HEK293T (cell line): ENCODE results near the gene KCNQ1.

Source experiments
- CTCF ChIA-PET: fragments of 350-600 bp; formaldehyde crosslinking; extraction: SDS; loops from one replicate; lab custom pipeline; 2021; ENCODE audit warnings: antibody characterized with exemption, inconsistent platforms; lab: Yijun Ruan, JAX
- POLR2A ChIA-PET: fragments of 350-600 bp; formaldehyde crosslinking; extraction: SDS; loops from one replicate; lab custom pipeline; 2020; ENCODE audit warnings: antibody characterized with exemption, inconsistent platforms; lab: Yijun Ruan, JAX
- DNase-seq: peaks from one replicate; pipeline ENCODE4 v3.0.0; 2012; ENCODE audit warnings: mixed read lengths; ENCODE audit errors: extremely low spot score
- ARNT ChIP-seq: fragments of 450-650 bp; IDR thresholded peaks from 2 replicates; pipeline ENCODE4 v1.6.1; 2017; ENCODE audit warnings: mild to moderate bottlenecking
- BHLHE40 ChIP-seq: fragments of 450-650 bp; IDR thresholded peaks from 2 replicates; pipeline ENCODE4 v1.6.1; 2016; ENCODE audit warnings: mild to moderate bottlenecking, moderate library complexity, borderline replicate concordance
- CTBP1 ChIP-seq: fragments of 450-650 bp; IDR thresholded peaks from 2 replicates; pipeline ENCODE4 v1.6.1; 2016; ENCODE audit warnings: borderline replicate concordance
- ELF4 ChIP-seq: fragments of 450-650 bp; IDR thresholded peaks from 2 replicates; pipeline ENCODE4 v1.6.1; 2017; ENCODE audit warnings: antibody characterized with exemption
- FOXA1 ChIP-seq: fragments of 450-650 bp; IDR thresholded peaks from 2 replicates; pipeline ENCODE4 v1.6.1; 2016; ENCODE audit warnings: mild to moderate bottlenecking
- FOXK2 ChIP-seq: fragments of 450-650 bp; IDR thresholded peaks from 2 replicates; pipeline ENCODE4 v1.6.1; 2016; ENCODE audit warnings: mild to moderate bottlenecking
- FOXM1 ChIP-seq: fragments of 450-650 bp; IDR thresholded peaks from 2 replicates; pipeline ENCODE4 v1.6.1; 2017; ENCODE audit warnings: mild to moderate bottlenecking, borderline replicate concordance
- HDGF ChIP-seq: fragments of 450-650 bp; IDR thresholded peaks from 2 replicates; pipeline ENCODE4 v1.6.1; 2017; ENCODE audit warnings: antibody characterized with exemption, borderline replicate concordance
- L3MBTL2 ChIP-seq: fragments of 450-650 bp; conservative IDR thresholded peaks from 2 replicates; pipeline ENCODE4 v1.6.1; 2016; ENCODE audit warnings: mild to moderate bottlenecking
- LEF1 ChIP-seq: fragments of 450-650 bp; IDR thresholded peaks from 2 replicates; pipeline ENCODE4 v1.6.1; 2017; ENCODE audit warnings: mild to moderate bottlenecking, borderline replicate concordance
- NFRKB ChIP-seq: fragments of 450-650 bp; IDR thresholded peaks from 2 replicates; pipeline ENCODE4 v1.6.1; 2016; ENCODE audit warnings: mild to moderate bottlenecking, moderate library complexity
- PKNOX1 ChIP-seq: fragments of 450-650 bp; IDR thresholded peaks from 2 replicates; pipeline ENCODE4 v1.6.1; 2016
- SP1 ChIP-seq: fragments of 450-650 bp; IDR thresholded peaks from 2 replicates; pipeline ENCODE4 v1.6.1; 2017
- SUZ12 ChIP-seq: fragments of 450-650 bp; IDR thresholded peaks from 2 replicates; pipeline ENCODE4 v1.6.1; 2016; ENCODE audit warnings: mild to moderate bottlenecking
- TARDBP ChIP-seq: fragments of 450-650 bp; IDR thresholded peaks from 2 replicates; pipeline ENCODE4 v1.6.1; 2016
- ZNF384 ChIP-seq: fragments of 450-650 bp; IDR thresholded peaks from 2 replicates; pipeline ENCODE4 v1.6.1; 2016

Gene KCNQ1

GRCh38 chr11:2722955-2723354, 278.1 kb downstream of the KCNQ1 start:
- DNase-seq = no peak
- TF ChIP-seq CTBP1 (no peak), FOXM1 (no peak), ZNF384 (no peak), TARDBP (no peak), SUZ12 (no peak), LEF1 (no peak), HDGF (no peak), PKNOX1 (no peak), L3MBTL2 (no peak), SP1 (no peak)
- CTCF ChIA-PET = no interaction called here
- POLR2A ChIA-PET = interaction anchor here (0.6 kb wide), 1 partner anchor 20 kb away, joined by 3 read pairs; no protein-coding TSS in a partner anchor

- TF ChIP-seq LEF1 (no peak), TARDBP (no peak), PKNOX1 (peak; percentile 53)
- ChIA-PET CTCF (no interaction called here), POLR2A (interaction anchor here (0.8 to 1.2 kb wide), 2 partner anchors 22 to 24 kb away, joined by 3 to 4 read pairs; partner anchors contain the start of gene KCNQ1OT1)
These were observed 279.3 kb downstream of the KCNQ1 start for GRCh38 chr11:2724104-2724503.

DNA sequence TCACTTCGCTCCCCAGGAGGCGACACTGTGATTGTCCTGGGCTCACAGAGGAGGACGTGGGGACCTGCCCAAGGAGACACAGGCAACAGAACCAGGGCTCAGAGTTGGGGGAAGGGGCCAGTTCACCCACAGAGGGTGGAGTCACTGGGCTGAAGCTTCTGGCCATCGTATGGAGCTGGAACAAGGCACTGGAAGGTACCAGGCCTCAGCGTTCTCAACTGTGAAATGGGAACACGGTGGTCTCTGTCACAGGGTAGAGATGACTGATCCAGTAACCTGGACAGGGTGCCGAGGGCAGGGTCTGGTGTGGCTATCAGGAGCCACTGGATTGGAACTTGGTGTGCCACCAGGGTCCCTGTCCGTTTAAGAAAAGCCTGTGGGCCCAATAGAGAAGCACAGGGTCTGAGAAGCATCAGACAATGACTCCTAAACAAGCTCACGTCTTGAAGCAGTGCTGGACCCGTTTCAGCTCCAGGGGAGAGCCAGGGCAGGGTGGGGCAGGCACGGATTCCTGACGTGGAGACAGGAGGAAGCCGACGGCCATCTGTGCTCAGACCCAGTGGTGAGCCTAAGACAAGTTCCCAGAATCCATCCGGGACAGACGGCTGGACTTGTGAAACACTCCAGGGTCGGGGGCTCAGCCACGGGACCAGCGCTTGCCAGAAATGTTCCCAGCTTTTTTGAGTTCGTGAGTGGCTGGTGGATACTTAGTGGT, 280.0 kb downstream of the KCNQ1 start:
- ChIA-PET CTCF (interaction anchor here (1.3 kb wide), 1 partner anchor 193 kb away, joined by 4 read pairs; no protein-coding TSS in a partner anchor), POLR2A (interaction anchor here (0.8 to 1.2 kb wide), 3 partner anchors 22 to 168 kb away, joined by 3 to 4 read pairs (median 4); partner anchors contain the start of gene KCNQ1OT1)
- no peak for DNase-seq
- TF ChIP-seq NFRKB = no peak
- no peak for TF ChIP-seq SP1
- TF ChIP-seq L3MBTL2 = no peak
- TF ChIP-seq FOXA1 = no peak
- TF ChIP-seq ZNF384 = no peak

More at GRCh38 chr11:2724104-2724503, 279.3 kb downstream of the KCNQ1 start:
- no peak for DNase-seq

GRCh38 chr11:2725368-2726300, 280.8 kb downstream of the KCNQ1 start:
- ChIA-PET POLR2A (interaction anchor here (1.1 to 1.2 kb wide), 2 partner anchors 26 to 167 kb away, joined by 4 read pairs; partner anchors contain the start of gene KCNQ1OT1), CTCF (interaction anchor here (0.5 to 1.3 kb wide), 2 partner anchors 194 to 651 kb away, joined by 3 to 4 read pairs; no protein-coding TSS in a partner anchor)
- TF ChIP-seq FOXM1 (no peak), NFRKB (no peak), ELF4 (no peak), CTBP1 (no peak), BHLHE40 (no peak), FOXK2 (no peak), L3MBTL2 (no peak), TARDBP (no peak), ARNT (no peak)
- DNase-seq = no peak

GRCh38 chr11:2726964-2727363, 282.2 kb downstream of the KCNQ1 start:
- POLR2A ChIA-PET = interaction anchor here (0.9 kb wide), 1 partner anchor 27 kb away, joined by 5 read pairs; the partner anchor contains the start of gene KCNQ1OT1
- TF ChIP-seq PKNOX1 = no peak
- no peak for TF ChIP-seq FOXM1
- no peak for TF ChIP-seq HDGF
- TF ChIP-seq CTBP1 = no peak
- no peak for TF ChIP-seq FOXA1
- CTCF ChIA-PET = no interaction called here
- DNase-seq = no peak

- TF ChIP-seq CTBP1 (no peak), HDGF (no peak), L3MBTL2 (no peak), ELF4 (no peak), PKNOX1 (no peak), SUZ12 (no peak), FOXA1 (no peak), FOXK2 (no peak), BHLHE40 (no peak), ARNT (no peak), FOXM1 (no peak), SP1 (no peak), ZNF384 (no peak)
- no peak for DNase-seq
- POLR2A ChIA-PET = no interaction called here
- CTCF ChIA-PET = no interaction called here
These were observed 283.4 kb downstream of the KCNQ1 start for GRCh38 chr11:2728128-2728662.
